Sigmoid colon (tissue), 7 donors: Measurements from ENCODE around the gene KCNQ2. TPM values are rescaled to one million over a fixed set of nuclear protein-coding genes. Genes with fewer than 3 reads are reported as not detected.

Experiments used
- DNase-seq: peaks from one replicate; pipeline ENCODE4 v3.0.0-alpha.2; 2019
- H3K27ac ChIP-seq, 4 donors: fragments of 200-600 bp; sonication (generic); one replicate each; pipeline ENCODE4 v1.5.1; 2016 to 2019; ENCODE audit warnings: mild to moderate bottlenecking in 1 of 4
- H3K27me3 ChIP-seq, 3 donors: fragments of 200-600 bp; sonication (generic); one replicate each; pipeline ENCODE4 v1.5.1; 2019; ENCODE audit warnings: mild to moderate bottlenecking in 1 of 3
- H3K36me3 ChIP-seq, 4 donors: fragments of 200-600 bp; sonication (generic); one replicate each; pipeline ENCODE4 v1.5.1; 2016 to 2019
- H3K4me1 ChIP-seq, 4 donors: fragments of 200-600 bp; sonication (generic); one replicate each; pipeline ENCODE4 v1.5.1; 2017 to 2019
- H3K4me3 ChIP-seq, 4 donors: fragments of 200-600 bp; sonication (generic); one replicate each; pipeline ENCODE4 v1.5.1; 2017 to 2019; ENCODE audit warnings: mild to moderate bottlenecking in 2 of 4, moderate library complexity in 1 of 4
- H3K9me3 ChIP-seq, 4 donors: fragments of 200-600 bp in 3 of 4; sonication (generic) in 3 of 4; one replicate each; pipeline versions ENCODE4 v1.5.1 to v1.6.1; 2013 to 2019
- EP300 ChIP-seq, 4 donors: sonication (generic); formaldehyde crosslinking; IDR thresholded peaks; one replicate each; pipeline ENCODE4 v1.6.1; 2017; ENCODE audit warnings: antibody characterized with exemption in 4 of 4
- POLR2A ChIP-seq, 2 donors: fragments of 450-650 bp; IDR thresholded peaks; one replicate each; pipeline ENCODE4 v1.6.1; 2016; ENCODE audit warnings: antibody characterized with exemption in 2 of 2, mild to moderate bottlenecking in 2 of 2, moderate library complexity in 2 of 2
- POLR2AphosphoS5 ChIP-seq, 4 donors: sonication (generic); formaldehyde crosslinking; IDR thresholded peaks; one replicate each; pipeline ENCODE4 v1.6.1; 2017; ENCODE audit warnings: antibody characterized with exemption in 4 of 4
- WGBS, 2 donors: extraction: QIAGEN DNeasy Blood & Tissue Kit; methylation state at CpG; one replicate each; pipeline ENCODE4 v1.1.7; 2013; 5-methylcytosine and 5-hydroxymethylcytosine counted together
- intact Hi-C: fragments of 100-400 bp; cut with DNase I; formaldehyde crosslinking; loops from one replicate; pipeline ENCODE4 v1.15.1; 2023
- polyA plus RNA-seq, 3 donors: library from polyadenylated mRNA; stranded (reverse); fragments of 200-250 nt; gene quantifications; one replicate each; pipeline ENCODE4 v1.2.3, GENCODE V29; 2013
- total RNA-seq, 4 donors: library from RNA; depleted of rRNA; stranded (reverse); fragments of >200 nt; gene quantifications; one replicate each; pipeline ENCODE4 v1.1.0, GENCODE V29; 2016
- TF ChIP-seq, protein P1 (sequence below), 4 experiments: fragments of 450-650 bp in 3 of 4; fragments of 200-600 bp in 1 of 4; IDR thresholded peaks; one replicate each; pipeline ENCODE4 v1.5.1; 2016 to 2019; ENCODE audit warnings: antibody characterized with exemption in 4 of 4, mild to moderate bottlenecking in 3 of 4, moderate library complexity in 2 of 4
- donor health status: healthy with polysubstance abuse.
- donor health status: Bipolar disorder and iron deficiency.
- donor health status: healthy.

Gene KCNQ2
- total and polyA plus RNA-seq, 7 donors, result 0.83 to 4.2 (median 1.2) TPM; not detected in 3

- 58 to 60% methylated on average over 39 of the region's 39 CpGs for WGBS, 2 donors
- Histone ChIP-seq H3K27ac (no peak overlapping the region), H3K27me3 (peaks cover 6 to 59% (median 21%) of the 10 kb centered on the region in 3 donors), H3K4me3 (no peak overlapping the region), H3K9me3 (no peaks in the 10 kb centered on the region), H3K4me1 (no peaks in the 10 kb centered on the region), H3K36me3 (no peaks in the 10 kb centered on the region)
- DNase-seq, result no peak
- no peak for TF ChIP-seq EP300 (IDR thresholded peaks at IDR 0.05)
- no peak for TF ChIP-seq POLR2AphosphoS5 (IDR thresholded peaks at IDR 0.05)
- TF ChIP-seq, protein P1, sequence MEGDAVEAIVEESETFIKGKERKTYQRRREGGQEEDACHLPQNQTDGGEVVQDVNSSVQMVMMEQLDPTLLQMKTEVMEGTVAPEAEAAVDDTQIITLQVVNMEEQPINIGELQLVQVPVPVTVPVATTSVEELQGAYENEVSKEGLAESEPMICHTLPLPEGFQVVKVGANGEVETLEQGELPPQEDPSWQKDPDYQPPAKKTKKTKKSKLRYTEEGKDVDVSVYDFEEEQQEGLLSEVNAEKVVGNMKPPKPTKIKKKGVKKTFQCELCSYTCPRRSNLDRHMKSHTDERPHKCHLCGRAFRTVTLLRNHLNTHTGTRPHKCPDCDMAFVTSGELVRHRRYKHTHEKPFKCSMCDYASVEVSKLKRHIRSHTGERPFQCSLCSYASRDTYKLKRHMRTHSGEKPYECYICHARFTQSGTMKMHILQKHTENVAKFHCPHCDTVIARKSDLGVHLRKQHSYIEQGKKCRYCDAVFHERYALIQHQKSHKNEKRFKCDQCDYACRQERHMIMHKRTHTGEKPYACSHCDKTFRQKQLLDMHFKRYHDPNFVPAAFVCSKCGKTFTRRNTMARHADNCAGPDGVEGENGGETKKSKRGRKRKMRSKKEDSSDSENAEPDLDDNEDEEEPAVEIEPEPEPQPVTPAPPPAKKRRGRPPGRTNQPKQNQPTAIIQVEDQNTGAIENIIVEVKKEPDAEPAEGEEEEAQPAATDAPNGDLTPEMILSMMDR (IDR thresholded peaks at IDR 0.05), result no peak
- TF ChIP-seq POLR2A (IDR thresholded peaks at IDR 0.05), result no peak
- intact Hi-C loops, result no loop called here
These were observed 60.4 kb downstream of the KCNQ2 start for GRCh38 chr20:63411898-63412631.

DNA sequence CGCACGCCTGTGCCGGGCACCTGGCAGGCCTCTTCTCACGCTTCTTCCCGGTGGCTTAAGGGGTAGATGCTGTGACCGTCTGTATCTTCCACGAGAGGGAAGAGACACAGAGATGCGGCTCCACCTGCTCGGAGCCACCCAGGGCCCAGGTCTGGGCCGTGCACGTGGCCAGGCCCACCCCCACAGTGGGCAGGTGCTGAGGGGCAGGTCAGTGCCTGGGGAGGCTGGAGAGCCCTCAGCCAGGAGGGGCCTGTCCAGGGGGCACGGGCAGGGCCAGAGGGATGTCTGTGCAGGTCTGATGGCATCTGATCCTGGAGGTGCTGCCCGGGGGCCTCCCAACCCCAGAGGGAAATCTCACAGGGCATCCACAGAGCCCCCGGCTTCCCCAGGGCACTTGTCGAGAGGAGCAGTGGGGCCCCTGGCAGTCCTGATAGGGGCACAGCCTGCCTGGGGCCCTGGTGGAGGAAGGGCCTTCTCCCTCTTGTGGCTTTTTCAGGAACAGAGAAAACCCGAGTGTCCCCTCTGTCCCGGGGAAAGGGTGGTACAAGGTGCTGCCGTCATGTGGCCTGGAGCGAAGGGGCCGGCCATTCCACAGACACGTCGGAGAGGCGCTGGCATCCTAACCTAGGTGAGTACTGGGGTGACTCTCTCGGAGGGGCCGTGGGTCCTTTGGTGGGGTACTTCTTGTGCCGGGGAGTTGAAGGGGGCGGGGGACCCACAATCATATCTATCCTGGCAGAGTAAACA is 61.1 kb downstream of the KCNQ2 start:
- TF ChIP-seq POLR2A (IDR thresholded peaks at IDR 0.05), result no peak
- TF ChIP-seq, protein P1 (IDR thresholded peaks at IDR 0.05), result no peak
- no peak for TF ChIP-seq EP300 (IDR thresholded peaks at IDR 0.05)
- intact Hi-C loops, result no loop called here
- Histone ChIP-seq H3K4me3 (no peak overlapping the region), H3K4me1 (no peaks in the 10 kb centered on the region), H3K9me3 (no peaks in the 10 kb centered on the region), H3K27me3 (peaks cover 6 to 52% (median 20%) of the 10 kb centered on the region in 3 donors), H3K36me3 (no peaks in the 10 kb centered on the region), H3K27ac (no peak overlapping the region)
- DNase-seq, result no peak
- 72 to 74% methylated on average over 27 of the region's 27 CpGs for WGBS, 2 donors

DNA sequence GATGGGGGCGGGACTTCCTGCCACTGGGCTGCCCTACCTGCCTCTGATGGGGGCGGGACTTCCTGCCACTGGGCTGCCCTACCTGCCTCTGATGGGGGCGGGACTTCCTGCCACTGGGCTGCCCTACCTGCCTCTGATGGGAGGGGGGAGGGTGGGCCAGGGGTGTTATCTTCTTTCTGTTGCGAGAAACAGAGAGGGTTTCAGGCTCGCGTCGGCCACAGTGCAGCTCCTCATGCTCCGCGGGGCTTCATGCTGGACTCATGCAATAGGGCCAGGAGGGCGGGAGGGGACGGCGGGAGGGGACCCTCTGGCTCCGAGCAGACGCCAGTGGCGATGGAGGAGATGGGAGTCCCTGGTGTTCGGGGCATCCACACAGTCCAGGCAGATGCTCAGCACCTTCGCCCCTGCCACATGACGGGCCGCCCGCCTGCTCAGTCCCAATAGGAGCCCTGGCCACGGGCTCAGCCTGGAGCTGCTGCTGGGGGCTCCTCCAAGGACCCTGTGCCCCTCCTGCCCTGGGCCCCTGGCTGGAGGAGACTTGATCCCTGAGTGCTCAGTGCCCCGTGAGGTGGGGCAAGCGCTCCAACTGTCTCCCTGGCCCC is 62.5 kb downstream of the KCNQ2 start:
- Histone ChIP-seq H3K4me3 (no peak overlapping the region), H3K4me1 (no peaks in the 10 kb centered on the region), H3K27ac (no peak overlapping the region), H3K27me3 (peaks cover 6 to 51% (median 12%) of the 10 kb centered on the region in 3 donors), H3K36me3 (no peaks in the 10 kb centered on the region), H3K9me3 (no peaks in the 10 kb centered on the region)
- TF ChIP-seq POLR2A (IDR thresholded peaks at IDR 0.05), result no peak
- TF ChIP-seq, protein P1 (IDR thresholded peaks at IDR 0.05), result no peak
- no peak for TF ChIP-seq POLR2AphosphoS5 (IDR thresholded peaks at IDR 0.05)
- TF ChIP-seq EP300 (IDR thresholded peaks at IDR 0.05), result no peak
- DNase-seq, result no peak
- intact Hi-C loops, result no loop called here
- 83 to 86% methylated on average over 21 of the region's 23 CpGs for WGBS, 2 donors

GRCh38 chr20:63409066-63409833 is 63.2 kb downstream of the KCNQ2 start:
- Histone ChIP-seq H3K4me3 (no peak overlapping the region), H3K27me3 (peaks cover 6 to 48% (median 16%) of the 10 kb centered on the region in 3 donors), H3K9me3 (no peaks in the 10 kb centered on the region), H3K36me3 (no peaks in the 10 kb centered on the region), H3K4me1 (no peaks in the 10 kb centered on the region), H3K27ac (no peak overlapping the region)
- TF ChIP-seq POLR2AphosphoS5 (IDR thresholded peaks at IDR 0.05) (no peak), EP300 (IDR thresholded peaks at IDR 0.05) (no peak), POLR2A (IDR thresholded peaks at IDR 0.05) (no peak)
- TF ChIP-seq, protein P1 (IDR thresholded peaks at IDR 0.05), result no peak
- WGBS, 2 donors, result 83 to 88% methylated on average over 21 of the region's 21 CpGs
- no peak for DNase-seq
- intact Hi-C loops, result no loop called here
